ENCODE results near the gene NBEA.

The NBEA gene

DNA sequence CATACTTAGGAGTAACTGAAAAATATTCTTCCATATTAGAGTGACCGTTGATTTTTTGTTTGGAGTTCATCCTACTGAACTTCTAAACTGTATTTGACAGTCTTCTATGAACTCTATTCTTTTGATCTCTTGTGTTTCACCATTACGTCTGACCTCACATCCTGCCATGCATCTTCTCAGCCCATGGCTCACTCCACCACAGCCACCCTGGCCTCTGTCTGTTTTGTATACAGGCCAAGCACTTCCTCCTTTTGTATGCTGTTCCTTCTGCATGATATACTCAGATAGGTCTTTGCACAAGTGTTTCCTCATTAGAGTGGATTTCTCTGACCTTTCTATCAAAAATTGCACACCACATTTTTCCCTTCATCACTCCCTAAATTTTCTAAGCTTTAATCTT, 414.5 kb downstream of the NBEA start:
- H3K27ac ChIP-seq (replicated peaks) = peak overlapping the region; percentile 25; the same call in 1 of the 2 replicates
- no peak for TF ChIP-seq REST (IDR thresholded peaks at IDR 0.05; ENCODE audit: insufficient replicate concordance, low read depth)
- TF ChIP-seq GABPA (IDR thresholded peaks at IDR 0.05; ENCODE audit: low read depth) = no peak
- TF ChIP-seq, protein P1, sequence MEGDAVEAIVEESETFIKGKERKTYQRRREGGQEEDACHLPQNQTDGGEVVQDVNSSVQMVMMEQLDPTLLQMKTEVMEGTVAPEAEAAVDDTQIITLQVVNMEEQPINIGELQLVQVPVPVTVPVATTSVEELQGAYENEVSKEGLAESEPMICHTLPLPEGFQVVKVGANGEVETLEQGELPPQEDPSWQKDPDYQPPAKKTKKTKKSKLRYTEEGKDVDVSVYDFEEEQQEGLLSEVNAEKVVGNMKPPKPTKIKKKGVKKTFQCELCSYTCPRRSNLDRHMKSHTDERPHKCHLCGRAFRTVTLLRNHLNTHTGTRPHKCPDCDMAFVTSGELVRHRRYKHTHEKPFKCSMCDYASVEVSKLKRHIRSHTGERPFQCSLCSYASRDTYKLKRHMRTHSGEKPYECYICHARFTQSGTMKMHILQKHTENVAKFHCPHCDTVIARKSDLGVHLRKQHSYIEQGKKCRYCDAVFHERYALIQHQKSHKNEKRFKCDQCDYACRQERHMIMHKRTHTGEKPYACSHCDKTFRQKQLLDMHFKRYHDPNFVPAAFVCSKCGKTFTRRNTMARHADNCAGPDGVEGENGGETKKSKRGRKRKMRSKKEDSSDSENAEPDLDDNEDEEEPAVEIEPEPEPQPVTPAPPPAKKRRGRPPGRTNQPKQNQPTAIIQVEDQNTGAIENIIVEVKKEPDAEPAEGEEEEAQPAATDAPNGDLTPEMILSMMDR (IDR thresholded peaks at IDR 0.05; ENCODE audit: insufficient read depth, low read length) = no peak
- peak; percentile 99 for TF ChIP-seq SPI1 (IDR thresholded peaks at IDR 0.05; ENCODE audit: borderline replicate concordance, low read depth)
- TF ChIP-seq POLR2AphosphoS5 (IDR thresholded peaks at IDR 0.05; ENCODE audit: low read depth) = peak; percentile 32; the same call in 1 of the 2 replicates
- H3K4me3 ChIP-seq (replicated peaks; ENCODE audit: insufficient read depth, low read length) = no peak overlapping the region
- no peaks in the 10 kb centered on the region for H3K27me3 ChIP-seq (ENCODE audit: insufficient read depth, poor library complexity, severe bottlenecking)
- DNase-seq (ENCODE audit: low read depth in 1 of 2, low spot score in 1 of 2) = peak in 1 of 2 experiments; percentile 90

GRCh38 chr13:35365883-35366282, 423.8 kb downstream of the NBEA start:
- no peaks in the 10 kb centered on the region for H3K27me3 ChIP-seq (ENCODE audit: insufficient read depth, poor library complexity, severe bottlenecking)
- no peak overlapping the region for H3K4me3 ChIP-seq (replicated peaks; ENCODE audit: insufficient read depth, low read length)
- no peak overlapping the region for H3K27ac ChIP-seq (replicated peaks)
- DNase-seq (ENCODE audit: low read depth in 1 of 2, low spot score in 1 of 2) = no peak
- TF ChIP-seq GABPA (IDR thresholded peaks at IDR 0.05; ENCODE audit: low read depth) (no peak), SPI1 (IDR thresholded peaks at IDR 0.05; ENCODE audit: borderline replicate concordance, low read depth) (no peak)
- TF ChIP-seq, protein P1 (IDR thresholded peaks at IDR 0.05; ENCODE audit: insufficient read depth, low read length) = no peak

DNA sequence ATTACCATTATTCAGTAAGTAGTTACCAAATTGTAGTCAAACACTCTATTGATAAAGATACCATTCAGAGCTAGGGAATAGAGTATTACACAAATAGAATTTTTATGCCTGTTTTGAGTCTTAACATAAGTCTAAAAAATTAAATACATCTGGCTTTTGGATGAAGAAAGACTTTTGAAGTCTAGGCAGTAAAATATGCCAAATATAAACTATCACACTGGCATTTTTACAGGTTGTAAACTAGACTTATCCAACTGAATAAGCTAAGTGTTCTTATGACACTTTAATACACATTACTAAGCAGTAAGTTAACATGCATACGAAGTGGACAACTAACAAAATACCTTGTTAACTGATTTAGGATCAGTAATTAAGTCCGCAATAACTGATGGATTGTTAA, 425.5 kb downstream of the NBEA start:
- Histone ChIP-seq H3K4me3 (replicated peaks; ENCODE audit: insufficient read depth, low read length) (no peak overlapping the region), H3K27me3 (ENCODE audit: insufficient read depth, poor library complexity, severe bottlenecking) (no peaks in the 10 kb centered on the region), H3K27ac (replicated peaks) (no peak overlapping the region)
- no peak for DNase-seq (ENCODE audit: low read depth in 1 of 2, low spot score in 1 of 2)
- TF ChIP-seq SPI1 (IDR thresholded peaks at IDR 0.05; ENCODE audit: borderline replicate concordance, low read depth) (no peak), REST (IDR thresholded peaks at IDR 0.05; ENCODE audit: insufficient replicate concordance, low read depth) (no peak), POLR2AphosphoS5 (IDR thresholded peaks at IDR 0.05; ENCODE audit: low read depth) (no peak), GABPA (IDR thresholded peaks at IDR 0.05; ENCODE audit: low read depth) (no peak)
- TF ChIP-seq, protein P1 (IDR thresholded peaks at IDR 0.05; ENCODE audit: insufficient read depth, low read length) = no peak

GRCh38 chr13:35378939-35379338, 436.9 kb downstream of the NBEA start:
- no peak for DNase-seq (ENCODE audit: low read depth in 1 of 2, low spot score in 1 of 2)
- H3K27me3 ChIP-seq (ENCODE audit: insufficient read depth, poor library complexity, severe bottlenecking) = no peaks in the 10 kb centered on the region
- no peak overlapping the region for H3K4me3 ChIP-seq (replicated peaks; ENCODE audit: insufficient read depth, low read length)
- no peak for TF ChIP-seq GABPA (IDR thresholded peaks at IDR 0.05; ENCODE audit: low read depth)
- TF ChIP-seq REST (IDR thresholded peaks at IDR 0.05; ENCODE audit: insufficient replicate concordance, low read depth) = no peak
- TF ChIP-seq SPI1 (IDR thresholded peaks at IDR 0.05; ENCODE audit: borderline replicate concordance, low read depth) = no peak
- TF ChIP-seq POLR2AphosphoS5 (IDR thresholded peaks at IDR 0.05; ENCODE audit: low read depth) = no peak
- TF ChIP-seq, protein P1 (IDR thresholded peaks at IDR 0.05; ENCODE audit: insufficient read depth, low read length) = no peak
- H3K27ac ChIP-seq (replicated peaks) = no peak overlapping the region
